ENCODE data around the gene PFAS. TPM values are rescaled to one million over a fixed set of nuclear protein-coding genes. Genes with fewer than 3 reads are reported as not detected.

PFAS gene
- total RNA-seq, 1 donor from 2014 or later: 12.1 TPM

GRCh38 chr17:8257801-8258200 is 8.7 kb downstream of the PFAS start:
- DNase-seq (no peak), ATAC-seq (no peak)
- intact Hi-C loops (cut with micrococcal nuclease): no loop called here

GRCh38 chr17:8264320-8264719 is 15.2 kb downstream of the PFAS start:
- DNase-seq (no peak), ATAC-seq (no peak)
- intact Hi-C loops (cut with micrococcal nuclease): no loop called here

- intact Hi-C loops (cut with micrococcal nuclease): no loop called here
- ATAC-seq (no peak), DNase-seq (no peak)
Measured at GRCh38 chr17:8264836-8265542, 15.9 kb downstream of the PFAS start.

- no peak for DNase-seq
- intact Hi-C loops (cut with micrococcal nuclease): no loop called here
- ATAC-seq: no peak
Measured at GRCh38 chr17:8266648-8267479, 17.8 kb downstream of the PFAS start.

GRCh38 chr17:8267480-8268147 is 18.5 kb downstream of the PFAS start:
- DNase-seq (no peak), ATAC-seq (no peak)
- intact Hi-C loops (cut with micrococcal nuclease): no loop called here

- ATAC-seq (no peak), DNase-seq (no peak)
- intact Hi-C loops (cut with micrococcal nuclease): no loop called here
Measured at GRCh38 chr17:8268550-8269298, 19.6 kb downstream of the PFAS start.

- DNase-seq (no peak), ATAC-seq (no peak)
- intact Hi-C loops (cut with micrococcal nuclease): no loop called here
Measured at GRCh38 chr17:8272421-8272820, 23.3 kb downstream of the PFAS start.

- ATAC-seq: no peak
- intact Hi-C loops (cut with micrococcal nuclease): no loop called here
- no peak for DNase-seq
Measured at GRCh38 chr17:8273884-8274444, 24.9 kb downstream of the PFAS start.

GRCh38 chr17:8274816-8275215 is 25.7 kb downstream of the PFAS start:
- DNase-seq (no peak), ATAC-seq (no peak)
- intact Hi-C loops (cut with micrococcal nuclease): no loop called here

GRCh38 chr17:8275421-8276290 is 26.6 kb downstream of the PFAS start:
- intact Hi-C loops (cut with micrococcal nuclease): no loop called here
- ATAC-seq: no peak

GRCh38 chr17:8277317-8277716 is 28.2 kb downstream of the PFAS start:
- intact Hi-C loops (cut with micrococcal nuclease): no loop called here

More at GRCh38 chr17:8275421-8276290, 26.6 kb downstream of the PFAS start:
- DNase-seq: no peak

GRCh38 chr17:8282345-8282744 is 33.3 kb downstream of the PFAS start:
- ATAC-seq: no peak
- intact Hi-C loops (cut with micrococcal nuclease): no loop called here
- no peak for DNase-seq

More at GRCh38 chr17:8277317-8277716, 28.2 kb downstream of the PFAS start:
- no peak for DNase-seq
- ATAC-seq: no peak

GRCh38 chr17:8283356-8283755 is 34.3 kb downstream of the PFAS start:
- DNase-seq: no peak
- intact Hi-C loops (cut with micrococcal nuclease): no loop called here
- ATAC-seq: no peak

- ATAC-seq: no peak
- intact Hi-C loops (cut with micrococcal nuclease): no loop called here
- no peak for DNase-seq
Measured at GRCh38 chr17:8284126-8284525, 35.0 kb downstream of the PFAS start.

- ATAC-seq (no peak), DNase-seq (no peak)
- intact Hi-C loops (cut with micrococcal nuclease): no loop called here
Measured at GRCh38 chr17:8285270-8286181, 36.4 kb downstream of the PFAS start.

- intact Hi-C loops (cut with micrococcal nuclease): no loop called here
- DNase-seq (no peak), ATAC-seq (no peak)
Measured at GRCh38 chr17:8287651-8288335, 38.7 kb downstream of the PFAS start.
